SKM-1 treated with dmso at 0.1 percent for 144 hours (cell line): ENCODE data around the gene PDE4D.
"Not testable (repeated sequence)": the region's sequence is repeated elsewhere in the genome, so short reads cannot be mapped to it uniquely, and the experiment has no call there.

ENCODE experiments used
- DNase-seq: peaks from one replicate; lab custom pipeline; 2025; ENCODE audit not compliant: unreplicated experiment; lab: John Stamatoyannopoulos, UW

The PDE4D gene

DNA sequence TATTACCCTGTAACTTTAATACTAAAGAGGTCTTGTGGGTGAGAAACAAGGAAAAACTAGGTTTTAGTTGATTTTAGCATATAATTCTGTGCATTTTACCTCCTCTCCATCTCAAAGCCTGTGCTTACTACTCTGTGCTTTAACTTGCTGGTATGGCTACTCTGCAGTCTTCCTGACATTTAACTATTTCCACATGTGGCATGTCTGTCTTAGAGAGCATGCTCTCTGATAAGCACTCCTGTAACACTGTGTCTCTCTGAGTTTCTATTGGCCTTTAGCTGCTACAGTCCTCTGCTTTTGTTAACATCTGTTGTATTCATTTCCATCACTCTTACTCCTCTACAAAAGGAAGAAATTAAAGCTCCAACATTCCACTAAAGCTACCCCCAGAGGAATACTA is 892.4 kb downstream of the PDE4D start:
- no peak for DNase-seq

DNA sequence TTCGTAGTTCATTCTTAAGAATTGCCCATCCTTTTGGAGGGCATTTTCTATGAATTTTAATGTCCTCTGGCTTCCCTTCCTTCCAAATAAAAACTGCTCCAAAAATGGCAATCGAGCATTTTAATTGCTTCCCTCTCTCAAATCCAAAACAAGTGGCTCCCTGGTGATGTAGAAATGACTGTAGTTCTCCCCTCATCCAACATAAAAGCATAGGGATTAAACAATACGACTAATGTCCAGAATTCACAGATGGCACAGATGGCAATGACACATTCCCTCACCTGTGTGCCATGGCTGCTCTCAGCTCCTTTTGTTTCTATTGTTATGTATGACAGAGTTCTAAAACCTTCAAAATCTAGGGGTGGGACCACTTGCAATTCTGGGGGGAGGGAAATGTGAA is 893.3 kb downstream of the PDE4D start:
- no peak for DNase-seq

DNA sequence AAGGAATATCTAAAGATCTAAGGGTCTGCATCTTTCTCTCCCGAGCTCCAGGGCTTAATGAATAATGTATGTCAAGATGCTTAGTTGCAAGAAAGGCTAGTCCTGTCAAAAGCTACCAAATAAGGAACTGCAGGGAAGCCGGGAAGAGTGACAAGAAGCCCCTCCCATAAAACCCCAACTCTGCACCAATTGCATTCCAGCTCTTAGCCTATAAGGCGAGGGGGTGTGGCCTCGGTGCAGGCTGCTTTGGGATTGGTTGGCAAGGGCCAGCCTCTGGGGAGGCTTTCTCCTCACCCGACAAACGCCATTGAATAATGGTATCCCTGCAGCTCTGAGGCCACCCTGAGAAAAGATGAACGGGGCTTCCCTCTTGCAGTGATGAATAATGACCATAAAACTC is 893.7 kb downstream of the PDE4D start:
- DNase-seq, result no peak

DNA sequence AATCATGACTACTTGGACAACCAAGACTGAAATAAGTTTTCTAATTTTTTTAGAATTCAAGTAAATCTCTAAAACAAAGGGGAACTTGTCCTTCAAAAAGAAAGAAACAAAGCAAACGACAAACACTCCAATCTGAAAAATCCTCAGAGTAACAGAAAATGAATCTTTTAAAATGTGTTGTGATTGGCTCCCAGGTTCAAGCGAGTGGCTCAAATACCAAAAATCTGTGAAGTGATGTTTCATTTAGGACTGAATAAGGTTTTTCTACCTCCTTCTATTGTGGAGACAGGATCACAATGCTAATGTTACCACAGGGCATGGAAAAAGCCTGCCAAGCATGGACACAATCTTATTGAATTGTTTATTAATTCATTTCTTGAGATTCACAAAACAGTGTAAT is 895.0 kb downstream of the PDE4D start:
- DNase-seq, result no peak

DNA sequence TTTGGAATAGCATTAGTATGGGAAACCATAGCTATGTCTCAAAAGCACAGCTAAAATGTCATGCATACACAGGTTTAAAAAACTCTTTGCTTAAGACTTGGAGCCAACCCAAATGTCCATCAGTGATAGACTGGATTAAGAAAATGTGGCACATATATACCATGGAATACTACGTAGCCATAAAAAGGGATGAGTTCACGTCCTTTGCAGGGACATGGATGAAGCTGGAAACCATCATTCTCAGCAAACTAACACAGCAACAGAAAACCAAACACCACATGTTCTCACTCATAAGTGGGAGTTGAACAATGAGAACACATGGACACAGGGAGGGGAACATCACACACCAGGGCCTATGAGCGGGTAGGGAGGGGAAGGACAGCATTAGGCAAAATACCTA is 897.7 kb downstream of the PDE4D start:
- DNase-seq, result not testable (repeated sequence)

DNA sequence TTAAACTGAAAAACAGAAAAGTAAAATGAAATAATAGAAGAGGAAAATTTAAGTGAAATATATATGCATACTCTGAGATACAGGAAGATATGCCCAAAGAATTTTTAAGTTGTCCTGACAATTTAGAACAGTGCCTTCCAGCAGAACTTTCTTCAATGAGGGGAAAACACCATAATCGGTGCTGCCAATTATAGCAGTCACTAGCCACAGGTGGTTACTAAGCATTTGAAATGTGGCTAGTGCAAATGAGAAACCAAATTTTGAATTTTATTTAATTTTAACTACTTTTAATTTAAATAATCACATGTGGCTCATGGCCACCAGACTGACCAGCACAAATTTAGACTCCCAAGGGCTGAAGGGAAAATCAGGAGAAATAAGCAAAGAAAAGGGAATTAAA is 900.1 kb downstream of the PDE4D start:
- no peak for DNase-seq

DNA sequence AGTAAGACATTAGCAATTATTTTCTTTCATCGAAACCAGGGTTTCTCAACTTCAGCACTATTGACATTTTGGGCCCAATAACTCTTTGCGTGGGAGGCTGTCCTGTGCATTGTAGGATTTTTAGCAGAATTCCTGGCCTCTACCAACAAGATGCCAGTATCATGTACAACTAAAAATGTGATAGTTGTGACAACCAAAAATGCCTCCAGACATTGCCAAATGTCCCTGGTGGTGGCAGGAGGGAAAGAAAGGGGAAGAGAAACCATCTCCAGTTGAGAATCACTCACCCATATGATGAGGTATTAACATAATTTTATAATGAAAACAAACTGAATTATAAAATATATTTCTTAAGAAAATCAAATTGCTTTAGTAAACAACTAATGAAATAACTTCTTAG is 904.6 kb downstream of the PDE4D start:
- DNase-seq, result no peak

DNA sequence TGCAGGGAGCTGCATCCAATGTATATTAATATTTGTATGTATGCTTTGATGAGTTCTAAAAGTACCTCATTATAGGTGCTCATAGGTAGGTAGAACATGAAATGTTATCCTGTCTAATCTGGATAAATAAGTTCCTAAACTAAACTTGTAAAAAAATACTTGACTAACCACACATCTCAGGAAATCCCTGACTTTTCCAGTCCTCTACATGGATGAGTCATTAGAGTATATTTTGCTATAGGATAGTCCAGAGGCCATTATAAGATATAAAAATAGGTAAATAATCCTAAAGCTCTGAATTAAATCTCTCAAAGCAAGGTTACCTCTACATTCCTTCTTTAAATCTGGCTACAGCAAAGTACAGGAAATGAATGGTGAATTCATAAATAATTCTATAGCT is 906.3 kb downstream of the PDE4D start:
- no peak for DNase-seq

DNA sequence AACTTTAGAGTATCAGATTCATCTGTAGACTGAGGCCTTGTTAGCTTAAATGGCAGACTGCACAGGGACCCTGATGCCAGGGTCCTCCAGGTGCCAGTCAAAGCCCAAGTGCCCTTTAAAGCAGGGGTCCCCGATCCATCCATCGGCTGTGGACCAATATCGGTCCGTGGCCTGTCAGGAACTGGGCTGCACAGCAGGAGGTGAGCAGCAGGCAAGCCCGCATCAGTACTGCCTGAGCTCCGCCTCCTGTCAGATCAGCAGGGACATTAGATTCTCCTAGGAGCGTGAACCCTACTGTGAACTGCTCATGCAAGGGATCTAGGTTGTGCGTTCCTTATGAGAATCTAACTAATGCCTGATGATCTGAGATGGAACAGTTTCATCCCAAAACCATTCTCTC is 907.2 kb downstream of the PDE4D start:
- no peak for DNase-seq

DNA sequence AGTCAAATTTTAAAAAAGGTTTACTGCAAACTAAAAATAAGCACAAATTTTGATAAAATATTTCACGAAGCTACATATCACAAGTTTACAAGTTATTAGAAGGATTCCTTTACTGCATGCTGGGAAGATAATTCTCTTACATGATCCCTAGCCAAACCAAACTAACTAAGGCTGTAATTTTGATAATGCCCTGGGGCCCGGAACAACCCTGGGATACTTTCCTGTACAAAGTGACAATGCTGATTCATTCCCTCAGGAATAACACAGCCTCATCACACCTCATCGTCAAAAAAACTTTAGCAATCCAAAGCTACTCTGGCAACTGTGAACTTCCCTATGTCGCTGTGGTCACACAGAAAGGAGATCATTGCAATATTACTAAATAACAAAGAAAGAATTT is 907.8 kb downstream of the PDE4D start:
- no peak for DNase-seq

DNA sequence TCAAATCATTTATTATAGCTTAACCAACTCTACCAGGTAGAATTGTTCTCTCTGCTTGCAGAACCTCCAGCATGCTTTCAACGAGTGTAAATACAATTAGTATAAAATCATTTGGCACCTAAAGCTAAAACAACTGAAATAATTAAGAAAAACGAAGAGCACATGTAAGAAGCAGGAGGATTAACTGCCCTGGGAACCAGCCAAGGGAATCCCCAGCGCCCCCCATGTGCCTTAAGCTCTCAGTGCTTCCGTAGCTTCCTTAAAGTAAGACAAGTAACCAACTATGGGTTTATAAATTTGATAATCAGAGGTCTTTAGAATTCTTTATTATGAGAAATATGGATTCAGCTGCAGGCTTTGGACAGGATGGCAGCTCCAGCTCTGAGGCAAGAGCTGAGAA is 908.2 kb downstream of the PDE4D start:
- DNase-seq, result no peak

DNA sequence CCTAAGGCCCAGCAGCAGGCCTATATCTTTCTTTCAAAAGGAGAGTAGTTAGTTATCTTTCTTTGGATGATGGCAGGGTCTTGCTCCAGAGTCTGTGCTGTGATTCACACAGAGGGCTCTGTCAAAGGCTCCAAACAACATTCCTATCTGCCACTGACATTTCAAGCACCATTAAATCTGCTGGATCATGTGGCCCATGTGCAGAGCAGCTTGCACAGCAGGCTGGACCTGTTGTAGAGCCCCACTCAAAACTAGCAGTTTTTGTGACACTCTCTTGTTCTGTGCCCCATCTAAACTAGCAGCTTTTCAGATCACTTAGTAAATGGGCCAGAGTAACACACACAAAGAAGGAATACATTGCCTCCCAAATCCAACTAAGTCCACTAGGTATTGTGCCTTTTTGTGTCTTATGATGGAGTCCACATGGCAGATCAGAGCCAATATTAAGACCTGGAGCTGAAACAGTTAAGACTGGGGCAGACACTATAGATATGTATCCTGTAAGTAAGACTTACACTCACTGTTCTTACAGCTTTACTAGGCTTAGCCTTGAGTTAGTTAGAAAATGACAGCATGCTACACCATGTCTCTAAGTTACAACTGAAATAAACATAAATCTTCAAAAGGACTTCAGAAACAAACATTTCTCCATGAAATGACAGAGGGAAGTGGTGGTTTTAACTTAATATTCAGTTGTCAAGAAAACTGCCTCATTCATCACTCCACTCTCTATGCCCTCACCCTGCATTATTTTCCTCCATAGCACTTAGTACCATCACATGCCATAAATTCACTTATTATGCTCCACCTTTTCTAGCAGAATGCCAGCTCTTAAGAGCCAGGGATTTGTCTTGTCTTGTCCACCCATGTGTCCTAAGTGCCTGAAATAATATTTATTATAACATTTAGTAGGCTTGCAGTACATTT is 909.7 kb downstream of the PDE4D start:
- no peak for DNase-seq

DNA sequence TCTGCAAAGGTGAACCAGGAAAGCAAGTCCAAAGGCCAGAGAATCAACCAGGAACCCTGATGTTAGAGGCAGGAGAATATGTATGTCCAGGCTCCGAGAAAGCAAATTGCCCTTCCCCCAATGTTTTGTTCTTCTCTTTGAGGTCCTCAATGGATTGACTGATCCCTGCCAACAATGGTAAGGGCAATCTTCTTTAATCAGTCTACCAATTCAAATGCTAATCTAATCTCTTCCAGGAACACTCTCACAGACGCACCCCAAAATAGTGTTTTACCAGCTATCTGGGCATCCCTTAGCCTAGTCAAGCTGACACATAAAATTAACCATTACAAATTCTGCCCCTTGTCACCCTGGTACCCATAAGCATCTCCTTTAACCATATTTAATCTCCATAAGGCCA is 912.6 kb downstream of the PDE4D start:
- no peak for DNase-seq

DNA sequence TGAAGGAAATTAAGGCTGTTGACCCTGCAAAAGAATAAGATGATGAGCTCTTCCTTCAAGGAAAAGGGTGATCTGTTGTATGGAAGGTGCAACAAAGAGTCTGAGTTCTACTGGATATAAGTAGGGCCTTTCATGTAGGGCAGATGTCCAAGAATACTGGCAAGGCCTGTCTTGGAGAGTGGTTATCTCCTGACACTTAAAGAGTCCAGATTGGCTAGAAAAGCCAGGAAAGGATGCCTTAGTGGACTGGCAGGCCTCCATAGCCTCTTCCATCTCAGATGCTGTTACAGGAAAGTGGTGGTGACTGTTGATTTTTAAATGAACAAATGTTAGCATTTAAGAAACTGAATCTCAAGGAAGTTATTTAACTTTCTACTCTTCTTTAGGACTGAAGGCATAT is 914.4 kb downstream of the PDE4D start:
- no peak for DNase-seq

DNA sequence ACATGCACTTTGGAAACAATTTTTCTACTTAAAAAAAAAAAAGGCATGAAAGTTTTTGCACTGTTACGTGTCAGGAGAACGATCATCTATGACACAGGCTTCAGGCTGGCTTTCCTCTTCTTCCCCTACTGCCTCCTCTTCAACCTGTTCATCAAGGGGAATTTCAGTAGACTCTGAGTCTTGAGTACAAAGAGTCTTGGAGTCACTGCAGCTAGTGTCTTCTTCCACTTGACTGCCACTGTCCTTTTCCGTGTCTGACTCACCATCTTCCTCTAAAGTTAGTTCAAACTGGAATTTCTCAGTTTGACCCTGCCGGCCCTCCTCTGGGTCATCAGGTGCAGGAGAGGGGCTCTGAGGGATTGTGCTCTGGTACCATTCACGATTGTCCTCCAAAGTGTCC is 918.9 kb downstream of the PDE4D start:
- no peak for DNase-seq

DNA sequence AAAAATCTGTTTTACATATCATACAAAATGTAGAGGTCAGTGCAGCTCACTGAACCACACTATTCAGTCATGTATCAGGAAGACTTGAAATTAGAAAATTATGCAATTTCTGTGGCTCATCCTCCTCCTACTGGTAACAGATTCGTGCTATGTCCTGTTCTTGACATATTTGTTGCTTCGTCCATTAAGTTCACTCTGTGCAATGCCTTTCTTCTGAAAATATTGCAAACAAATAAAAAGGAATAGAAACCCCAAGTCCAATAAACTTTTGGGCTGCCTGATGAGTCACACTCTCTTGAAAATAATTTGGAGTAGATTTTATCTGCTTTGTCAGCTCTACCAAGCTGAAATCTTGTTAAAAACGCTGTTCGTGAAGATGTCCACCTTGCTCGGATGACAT is 919.4 kb downstream of the PDE4D start:
- no peak for DNase-seq

DNA sequence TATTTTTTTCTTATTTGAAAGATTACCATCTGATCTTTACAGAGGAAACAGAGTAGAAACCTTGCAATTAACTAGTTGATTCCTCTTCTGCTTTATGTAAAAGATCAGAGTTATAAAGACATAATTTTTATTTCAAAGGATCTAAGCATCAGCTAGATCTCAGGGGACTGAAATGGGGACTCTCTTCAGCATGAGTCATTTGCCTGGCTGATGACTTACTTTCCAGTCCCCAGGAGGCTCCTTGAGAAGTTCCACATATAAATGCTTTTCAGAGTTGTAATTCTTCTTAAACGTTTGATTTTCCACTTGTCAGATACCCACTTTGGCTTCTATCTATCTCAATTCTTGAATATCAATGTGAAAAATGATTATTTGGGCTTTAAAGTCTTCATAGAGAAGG is 921.2 kb downstream of the PDE4D start:
- no peak for DNase-seq

DNA sequence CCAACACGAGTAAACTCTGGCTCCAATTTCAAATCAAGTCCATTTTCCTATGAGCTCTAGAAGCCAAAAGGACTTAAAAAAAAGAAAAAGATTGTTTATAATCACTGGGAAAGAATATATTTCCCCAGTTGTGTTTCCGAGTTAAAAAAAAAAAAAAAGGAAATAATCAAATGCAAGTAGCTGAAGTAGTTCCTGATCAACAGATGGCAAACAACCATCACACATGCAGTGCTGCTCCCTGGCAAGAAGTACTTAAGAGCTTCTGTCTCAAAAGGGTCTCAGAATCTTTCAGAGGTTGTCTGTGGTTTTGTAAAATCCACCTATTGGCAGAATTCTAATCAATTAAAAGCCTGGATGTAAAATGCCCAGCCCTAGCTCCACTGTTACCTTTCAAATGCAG is 922.8 kb downstream of the PDE4D start:
- no peak for DNase-seq

DNA sequence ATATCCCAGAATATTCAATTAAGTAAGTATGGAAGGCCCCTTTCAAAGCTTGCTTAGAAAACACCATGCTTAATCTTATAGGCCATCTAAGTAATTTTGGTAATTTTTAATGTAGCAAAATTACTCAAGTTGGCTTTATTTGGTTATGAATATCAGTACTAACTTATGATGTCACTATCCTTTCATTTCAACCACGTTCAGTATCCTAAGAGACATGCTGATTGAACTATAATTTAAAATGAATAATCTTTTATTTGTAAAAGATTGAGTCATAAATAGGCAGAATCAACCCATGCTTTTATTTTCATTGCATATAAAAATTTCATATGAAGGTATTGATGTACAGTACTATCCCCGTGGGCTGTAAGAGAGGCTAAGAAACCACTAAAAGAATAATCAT is 923.7 kb downstream of the PDE4D start:
- no peak for DNase-seq

DNA sequence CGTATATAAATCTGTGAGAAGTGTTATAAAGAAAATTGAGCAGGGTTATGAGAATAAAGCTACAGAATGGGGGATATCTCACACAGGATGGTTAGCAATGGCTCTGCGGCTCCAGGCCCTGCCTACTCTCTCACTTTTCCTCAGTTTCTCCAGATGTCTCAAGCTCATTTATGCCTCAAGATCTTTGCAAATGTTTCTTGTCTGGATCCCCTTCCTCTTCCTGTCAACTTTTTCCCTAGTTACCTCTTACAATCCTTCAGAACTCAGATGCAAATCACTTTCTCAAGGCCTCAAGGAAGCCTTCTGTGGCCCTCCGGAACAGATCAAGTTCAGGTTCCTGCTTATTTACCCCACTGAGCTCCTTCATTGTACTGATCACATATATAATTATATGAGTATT is 924.3 kb downstream of the PDE4D start:
- DNase-seq, result no peak

DNA sequence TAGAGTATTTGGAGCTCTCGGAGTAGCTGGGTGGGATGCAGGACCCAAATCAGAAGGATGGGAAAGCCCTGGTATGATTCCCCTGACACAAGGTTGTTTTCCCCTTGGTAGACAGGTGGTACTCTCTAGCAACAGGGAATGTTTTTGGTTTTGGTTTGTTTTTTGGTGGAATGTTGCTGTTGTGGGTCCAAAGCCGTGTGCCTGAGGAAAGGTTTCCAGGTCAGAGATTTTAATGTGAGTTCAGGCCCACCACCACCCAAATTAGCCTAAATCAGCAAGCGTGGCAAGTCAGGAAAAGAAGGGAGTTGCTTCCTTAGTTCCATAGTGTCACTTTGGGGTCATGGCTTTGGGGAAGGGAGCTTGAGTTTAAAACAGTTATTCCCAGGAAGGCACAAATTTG is 925.2 kb downstream of the PDE4D start:
- no peak for DNase-seq

DNA sequence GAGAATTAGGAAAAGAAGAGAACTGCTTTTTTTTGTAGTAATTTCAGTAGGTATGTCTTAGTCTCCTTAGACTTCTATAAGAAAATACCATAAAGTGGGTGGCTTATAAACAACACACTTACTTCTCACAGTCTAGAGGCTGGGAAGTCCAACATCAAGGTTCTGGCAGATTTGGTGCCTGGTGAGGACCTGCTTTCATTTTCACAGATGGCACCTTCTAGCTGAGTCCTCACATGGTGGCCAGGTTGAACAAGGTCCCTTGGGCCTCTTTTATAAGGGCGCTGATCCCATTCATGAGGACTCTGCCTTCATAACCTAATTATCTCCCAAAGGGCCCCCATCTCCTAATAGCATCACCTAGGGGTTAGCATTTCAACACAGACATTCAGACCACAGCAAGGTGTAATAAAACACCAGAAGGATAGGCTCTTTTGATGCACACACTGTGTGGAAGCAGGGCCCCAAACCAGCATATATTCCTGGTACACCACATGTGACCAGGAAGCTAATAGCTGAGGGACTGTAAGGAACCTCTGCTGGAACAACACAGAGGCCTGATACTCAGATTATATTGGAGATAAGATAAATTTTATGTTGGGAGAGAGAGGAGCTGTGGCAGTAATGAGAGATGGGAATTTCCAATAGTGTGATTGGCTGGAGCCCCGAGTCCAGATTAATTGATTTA is 925.8 kb downstream of the PDE4D start:
- DNase-seq, result no peak
